GM12891 (cell line): Measurements from ENCODE around the gene RXFP3.

Experiments
- POLR2A ChIP-seq: IDR thresholded peaks from 2 replicates; pipeline ENCODE4 v1.6.1; 2011; ENCODE audit warnings: low read depth, low read length, control low read depth
- SPI1 ChIP-seq: IDR thresholded peaks from 2 replicates; pipeline ENCODE4 v1.6.1; 2011; ENCODE audit warnings: low read depth, low read length, control low read depth

GRCh38 chr5:33944543-33945132, 8.5 kb downstream of the RXFP3 start:
- TF ChIP-seq SPI1 (no peak), POLR2A (no peak)
